Endothelial cell of umbilical vein (primary cell): ENCODE data around the gene TMEM127.
"Not testable (repeated sequence)": the region's sequence is repeated elsewhere in the genome, so short reads cannot be mapped to it uniquely, and the experiment has no call there.

ENCODE experiments used
- CTCF ChIP-seq, 2 donors: IDR thresholded peaks; 1 replicate in 1 of 2; 2 replicates in 1 of 2; pipeline ENCODE4 v1.5.1; 2011; ENCODE audit warnings: low read length in 2 of 2, mild to moderate bottlenecking in 2 of 2, moderate library complexity in 2 of 2, control low read depth in 1 of 2, inconsistent platforms in 1 of 2, low read depth in 1 of 2; ENCODE audit not compliant: insufficient read depth in 1 of 2; ENCODE audit errors: extremely low read depth in 1 of 2
- FOS ChIP-seq: IDR thresholded peaks from 2 replicates; pipeline ENCODE4 v1.6.1; 2011; ENCODE audit warnings: mild to moderate bottlenecking, low read length, moderate library complexity, borderline replicate concordance; ENCODE audit not compliant: insufficient read depth
- JUN ChIP-seq: IDR thresholded peaks from 2 replicates; pipeline ENCODE4 v1.6.1; 2011; ENCODE audit warnings: borderline replicate concordance, low read depth; ENCODE audit not compliant: insufficient read length, insufficient read depth
- POLR2A ChIP-seq: IDR thresholded peaks from 2 replicates; pipeline ENCODE4 v1.6.1; 2012; ENCODE audit warnings: low read depth, mild to moderate bottlenecking, control low read depth, low read length
- POLR2AphosphoS5 ChIP-seq: IDR thresholded peaks from 2 replicates; pipeline ENCODE4 v1.6.1; 2012; ENCODE audit warnings: low read depth, mild to moderate bottlenecking, control low read depth, low read length, moderate library complexity; ENCODE audit not compliant: insufficient read depth

GRCh38 chr2:96257744-96258143 is 8.1 kb downstream of the TMEM127 start:
- TF ChIP-seq CTCF (IDR thresholded peaks at IDR 0.05; ENCODE audit: extremely low read depth in 1 of 2, insufficient read depth in 1 of 2, low read depth in 1 of 2, low read length in 2 of 2); POLR2AphosphoS5; POLR2A; JUN; FOS: not testable (repeated sequence)
